Activated CD4-positive, alpha-beta T cell treated with anti-CD3 and anti-CD28 coated beads for 4 hours (primary cell): ENCODE data around the gene ARFGAP1.
"Not testable (repeated sequence)": the region's sequence is repeated elsewhere in the genome, so short reads cannot be mapped to it uniquely, and the experiment has no call there.

ENCODE experiments used
- DNase-seq, 2 donors: peaks; one replicate each; pipeline ENCODE4 v3.0.0-alpha.2; 2020

Gene ARFGAP1

DNA sequence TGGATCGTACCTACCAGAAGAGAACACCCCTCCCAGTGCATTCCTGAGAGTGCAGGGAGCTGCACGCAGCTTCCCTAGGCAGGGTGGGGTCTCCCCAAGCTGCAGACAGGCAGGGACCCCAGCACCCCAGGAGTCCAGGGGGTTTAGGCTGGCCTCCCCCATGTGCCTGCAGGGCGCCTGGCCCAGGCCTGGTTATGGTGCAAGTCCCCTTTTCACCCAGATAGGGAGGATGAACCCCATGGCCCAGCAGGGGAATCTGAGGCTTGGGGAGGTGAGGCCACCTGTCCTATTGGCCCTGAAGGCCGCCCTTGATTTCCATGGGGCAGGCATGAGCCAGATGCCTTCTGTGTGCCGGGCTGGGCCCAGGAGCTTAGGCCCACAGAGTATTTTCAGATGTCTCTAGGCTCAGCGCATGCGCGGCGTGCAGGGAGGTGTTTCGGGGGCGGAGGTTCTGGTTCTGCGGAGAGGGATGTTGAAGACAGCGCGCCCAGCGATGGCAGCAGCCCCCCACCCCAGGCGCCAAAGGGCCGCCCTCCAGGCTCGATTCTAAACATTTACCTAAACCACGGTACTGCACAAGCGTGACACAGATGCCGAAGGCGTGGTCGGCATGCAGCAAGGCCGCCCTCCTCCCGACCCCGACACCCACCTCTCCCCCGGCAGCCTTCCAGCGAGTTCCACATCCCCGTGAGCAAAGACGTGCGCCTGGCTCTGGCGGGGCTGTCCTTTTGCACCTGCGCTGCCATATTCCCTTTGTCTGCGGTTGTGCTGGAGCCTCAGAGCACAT lies 49.7 kb downstream of the ARFGAP1 start:
- DNase-seq, result no peak

DNA sequence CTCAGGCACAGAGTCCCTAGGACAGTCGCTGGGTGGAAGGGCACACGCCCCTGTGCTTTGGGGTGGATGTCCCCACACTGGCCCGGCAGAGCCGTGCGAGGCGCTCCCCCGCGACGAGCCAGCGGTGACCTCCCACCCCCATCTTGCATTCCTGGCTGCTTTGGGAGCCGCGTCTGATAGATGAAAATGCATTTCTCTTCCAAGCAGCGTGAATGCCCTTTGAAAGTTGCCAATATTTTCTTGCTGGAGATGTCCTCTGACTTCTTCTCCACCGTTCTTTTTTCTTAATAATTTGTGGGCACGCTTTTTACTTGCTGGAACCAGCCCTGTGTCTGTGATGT lies 50.3 kb downstream of the ARFGAP1 start:
- DNase-seq, result no peak

DNA sequence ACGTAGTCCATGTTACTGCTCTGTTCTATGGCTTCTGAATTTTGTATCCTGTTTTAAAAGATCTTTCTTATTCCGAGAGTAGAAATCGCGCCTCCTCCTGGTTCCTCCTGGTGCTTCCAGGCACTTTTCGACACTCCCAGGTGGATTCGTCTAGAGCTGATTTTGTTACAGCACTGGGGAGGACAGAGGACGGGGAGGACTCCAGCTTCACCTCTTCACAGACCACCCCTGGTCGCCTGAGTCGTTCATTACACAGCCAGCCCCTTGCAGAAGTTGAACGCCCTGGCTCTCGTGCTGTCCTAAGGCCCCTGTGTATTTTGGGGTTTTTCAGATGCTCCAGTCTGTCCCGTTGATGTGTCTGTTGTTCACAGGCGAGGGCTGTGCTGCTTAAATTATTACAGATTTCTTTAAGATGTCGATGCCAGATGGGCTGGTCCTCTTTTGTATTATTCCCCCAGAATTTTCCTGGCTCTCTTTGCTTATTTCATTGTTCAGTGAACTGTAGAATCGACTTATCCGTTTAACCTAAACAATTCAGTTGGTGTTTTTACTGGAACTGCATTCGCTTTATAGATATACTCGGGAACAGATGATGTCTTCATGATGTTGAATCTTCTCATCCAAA lies 50.9 kb downstream of the ARFGAP1 start:
- no peak for DNase-seq

GRCh38 chr20:63325021-63325471 lies 52.4 kb downstream of the ARFGAP1 start:
- DNase-seq, result no peak

DNA sequence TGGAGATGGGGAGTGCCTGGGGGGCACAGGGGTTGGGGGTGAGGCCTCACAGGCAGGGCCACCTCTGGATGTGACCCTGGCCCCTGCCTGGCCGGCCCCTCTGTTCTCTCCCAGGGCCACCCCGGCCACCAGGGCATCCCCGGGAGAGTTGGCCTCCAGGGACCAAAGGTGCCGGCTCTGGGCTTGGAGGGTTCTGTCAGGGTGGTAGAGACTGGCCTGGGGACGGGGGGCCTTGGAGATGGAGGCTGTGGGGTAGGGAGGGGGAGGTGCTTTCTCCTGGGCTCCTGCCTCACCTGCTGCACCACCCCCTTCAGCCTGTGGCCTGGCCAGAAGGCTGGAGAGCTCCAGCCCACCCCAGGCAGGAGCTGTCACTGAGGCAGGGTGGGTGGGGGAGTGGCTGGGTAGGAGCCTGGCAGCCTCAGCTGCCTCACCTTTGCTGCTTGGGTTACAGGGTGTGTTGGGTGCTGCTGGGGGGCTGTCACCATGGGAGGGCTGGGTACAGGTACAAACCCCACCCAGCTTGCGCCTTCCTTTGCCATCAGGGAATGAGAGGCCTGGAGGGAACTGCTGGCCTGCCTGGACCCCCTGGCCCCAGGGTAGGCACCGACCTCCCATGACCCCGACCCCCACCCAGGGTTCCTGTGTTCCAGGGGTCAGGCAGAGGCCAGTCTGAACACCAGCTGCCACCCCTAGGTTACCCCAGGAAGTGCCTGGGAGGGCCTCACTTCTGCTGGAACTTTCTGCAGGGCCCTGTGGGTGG lies 53.1 kb downstream of the ARFGAP1 start:
- no peak for DNase-seq

DNA sequence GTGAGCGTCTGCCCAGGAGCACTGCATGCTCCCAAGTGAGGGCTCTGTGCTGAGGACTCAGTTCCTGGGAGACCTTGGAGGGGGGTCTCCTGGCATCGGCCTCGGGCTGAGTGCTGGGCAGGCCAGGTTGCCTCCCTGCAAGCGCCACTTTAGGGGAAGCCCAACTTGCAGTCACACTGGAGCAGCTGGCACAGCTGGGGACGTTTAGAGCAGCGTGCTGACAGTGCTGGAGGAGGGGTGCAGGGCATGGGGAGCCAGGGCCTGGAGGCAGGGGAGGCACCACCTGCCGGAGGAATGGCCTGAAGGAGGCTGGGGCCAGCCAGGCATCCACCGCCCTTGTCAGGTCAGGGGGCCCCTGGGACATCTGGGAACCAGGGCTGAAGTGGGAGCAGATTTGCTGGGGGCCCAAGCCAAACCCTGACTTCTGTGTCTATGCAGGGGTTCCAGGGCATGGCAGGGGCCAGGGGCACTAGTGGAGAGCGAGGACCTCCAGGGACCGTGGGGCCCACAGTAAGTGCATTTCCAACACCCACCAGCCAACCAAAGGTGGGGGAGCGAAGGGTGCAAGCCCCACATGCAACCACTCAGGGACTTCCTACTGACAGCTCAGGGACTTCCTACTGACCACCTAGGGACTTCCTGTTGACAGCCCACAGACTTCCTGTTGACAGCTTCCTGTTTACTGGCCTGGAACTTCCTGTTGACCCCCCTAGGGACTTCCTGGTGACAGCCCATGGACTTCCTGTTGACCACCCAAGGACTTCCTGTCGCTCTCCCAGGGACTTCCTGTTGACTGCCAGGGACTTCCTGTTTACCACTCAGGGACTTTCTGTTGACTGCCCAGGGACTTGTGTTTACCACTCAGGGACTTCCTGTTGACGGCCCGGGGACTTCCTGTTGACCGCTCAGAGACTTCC lies 54.0 kb downstream of the ARFGAP1 start:
- no peak for DNase-seq

DNA sequence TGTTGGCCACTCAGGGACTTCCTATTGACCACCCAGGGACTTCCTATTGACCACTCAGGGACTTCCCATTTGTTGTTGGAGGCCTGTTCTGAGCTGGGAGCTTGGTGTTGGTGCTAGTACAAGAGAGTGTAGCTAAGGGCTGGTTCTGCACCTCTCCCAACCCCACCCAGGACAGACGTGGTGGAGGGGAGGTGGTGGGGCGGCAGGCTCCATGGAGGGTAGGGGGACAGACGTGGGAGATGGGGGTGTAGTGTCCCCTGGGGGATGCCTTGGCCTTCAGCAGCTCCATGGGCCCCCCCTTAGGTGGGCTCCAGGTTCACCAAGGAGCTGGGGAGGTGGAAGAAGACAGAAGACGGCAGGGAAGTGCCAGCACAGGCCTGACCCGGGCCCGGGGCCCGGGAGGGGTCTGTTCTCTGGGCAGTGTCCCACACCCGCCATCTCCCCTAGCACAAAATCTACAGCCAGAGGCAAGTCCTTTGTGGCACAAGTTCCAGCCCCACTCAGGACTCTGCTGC lies 54.7 kb downstream of the ARFGAP1 start:
- DNase-seq, result no peak

DNA sequence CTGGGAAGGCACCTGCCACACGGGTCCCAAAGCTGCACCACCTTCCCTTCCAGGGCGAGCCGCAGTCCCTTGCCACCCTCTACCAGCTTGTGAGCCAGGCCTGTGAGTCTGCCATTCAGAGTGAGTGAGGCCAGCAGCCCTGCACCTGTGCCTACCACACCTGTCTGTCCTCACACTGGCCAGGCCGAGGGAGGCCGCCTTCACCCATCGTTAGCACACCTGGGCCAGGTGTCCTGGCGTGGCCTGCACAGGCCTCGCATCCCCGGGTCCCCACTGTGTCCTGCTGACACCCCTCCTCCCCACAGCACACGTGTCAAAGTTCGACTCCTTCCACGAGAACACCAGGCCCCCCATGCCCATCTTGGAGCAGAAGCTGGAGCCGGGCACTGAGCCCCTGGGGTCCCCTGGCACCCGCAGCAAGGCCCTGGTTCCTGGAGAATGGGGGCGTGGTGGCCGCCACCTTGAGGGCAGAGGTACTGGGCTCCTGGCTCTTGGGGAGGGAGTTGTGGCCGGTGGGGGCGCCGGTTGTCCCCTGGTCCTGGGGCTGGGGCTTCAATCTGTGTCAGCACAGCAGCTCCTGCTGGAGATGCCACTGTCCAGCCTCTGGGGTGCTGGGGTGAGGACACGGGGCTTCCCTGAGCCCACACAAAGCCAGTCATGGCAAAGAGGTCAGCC lies 55.5 kb downstream of the ARFGAP1 start:
- no peak for DNase-seq

DNA sequence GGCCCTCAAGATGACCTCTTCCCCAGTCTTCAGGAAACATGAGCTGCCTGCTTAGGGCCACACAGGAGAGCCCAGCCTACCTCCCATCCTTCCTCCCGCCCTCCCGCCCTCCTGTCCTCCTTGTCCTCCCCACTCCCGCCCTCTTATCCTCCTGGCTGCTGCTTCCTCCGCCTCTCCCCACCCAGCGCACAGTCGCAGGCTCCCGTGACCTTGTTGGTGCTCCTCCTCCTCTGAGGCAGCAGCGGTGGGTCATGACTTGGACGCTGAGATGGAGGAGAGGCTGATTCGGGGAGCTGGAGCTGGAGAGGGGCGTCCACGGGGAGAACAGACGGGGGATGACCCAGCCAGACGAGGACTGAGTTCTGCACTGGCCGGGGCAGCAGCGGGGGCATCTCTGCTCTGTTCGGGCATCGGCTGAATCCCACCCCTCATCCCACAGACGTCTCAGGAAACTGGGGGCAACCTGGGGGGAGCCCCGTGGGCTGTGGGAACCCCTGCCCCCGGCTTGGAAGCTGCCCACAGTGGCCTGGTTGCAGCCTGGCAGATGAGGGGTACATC lies 56.2 kb downstream of the ARFGAP1 start:
- DNase-seq, result no peak

- DNase-seq, result no peak
Observed at GRCh38 chr20:63329331-63330083, 56.9 kb downstream of the ARFGAP1 start.

DNA sequence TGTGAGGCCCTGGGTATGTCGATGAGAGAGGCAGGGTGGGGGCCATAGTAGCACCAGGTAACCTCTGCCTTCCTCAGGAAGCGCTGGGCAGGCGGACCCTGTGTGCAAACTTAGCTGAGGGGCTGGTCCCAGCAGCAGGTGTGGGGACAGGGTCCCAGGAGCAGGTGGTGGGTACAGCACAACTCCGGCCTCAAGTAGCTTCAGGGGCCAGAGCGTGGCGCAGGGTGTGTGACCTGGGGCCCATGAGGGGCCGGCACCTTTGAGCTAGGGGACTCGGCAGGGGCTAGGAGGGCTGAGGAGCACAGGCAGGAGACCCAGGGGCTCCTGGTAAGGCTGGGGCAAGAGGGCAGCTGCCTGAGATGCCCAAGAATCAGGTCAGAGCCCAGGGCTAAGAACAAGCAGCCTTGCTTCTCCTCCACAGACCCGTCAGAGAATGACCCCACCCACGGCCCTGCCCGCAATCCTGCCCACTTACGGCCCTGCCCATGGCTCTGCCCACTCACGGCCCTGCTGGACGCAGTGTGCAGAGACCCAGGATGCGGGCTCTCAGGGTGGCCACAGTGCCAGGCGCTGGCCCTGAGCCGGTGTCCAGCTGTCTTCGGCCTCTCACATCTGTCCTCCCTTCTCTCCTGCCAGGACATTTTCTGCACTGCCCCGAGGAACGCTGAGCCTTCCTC lies 57.6 kb downstream of the ARFGAP1 start:
- DNase-seq, result no peak

GRCh38 chr20:63330940-63331339 lies 58.3 kb downstream of the ARFGAP1 start:
- no peak for DNase-seq

DNA sequence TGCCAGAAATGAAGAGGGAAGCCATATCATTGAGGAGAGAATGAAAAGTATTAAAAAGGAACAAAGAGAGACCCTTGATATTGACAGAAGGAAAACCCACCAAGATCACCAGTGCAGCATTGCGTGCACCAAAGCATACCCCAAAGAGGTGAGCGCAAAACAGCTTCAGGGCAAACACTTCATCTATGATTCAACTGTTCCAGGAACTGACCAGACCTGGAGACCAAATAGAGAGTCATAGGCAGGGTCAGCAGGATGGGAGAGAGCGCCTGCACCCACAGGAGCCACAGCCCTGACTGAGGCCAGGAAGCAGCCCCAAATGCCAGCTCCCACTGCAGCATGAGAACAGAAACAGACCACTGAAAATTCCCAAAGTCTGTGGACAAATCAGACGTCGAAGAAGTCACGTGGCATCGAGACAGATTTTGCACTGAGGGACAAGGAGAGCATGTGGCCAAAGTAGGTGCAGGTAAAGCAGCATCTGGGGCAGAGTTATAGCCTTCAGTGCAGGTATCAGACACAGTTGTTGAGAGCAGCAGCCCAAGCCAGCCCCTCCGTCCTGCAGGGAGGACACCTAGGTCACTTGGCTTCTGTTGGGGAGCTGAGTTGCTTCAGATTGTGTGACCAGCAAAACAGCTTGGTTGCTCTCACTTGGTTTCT lies 59.3 kb downstream of the ARFGAP1 start:
- no peak for DNase-seq

DNA sequence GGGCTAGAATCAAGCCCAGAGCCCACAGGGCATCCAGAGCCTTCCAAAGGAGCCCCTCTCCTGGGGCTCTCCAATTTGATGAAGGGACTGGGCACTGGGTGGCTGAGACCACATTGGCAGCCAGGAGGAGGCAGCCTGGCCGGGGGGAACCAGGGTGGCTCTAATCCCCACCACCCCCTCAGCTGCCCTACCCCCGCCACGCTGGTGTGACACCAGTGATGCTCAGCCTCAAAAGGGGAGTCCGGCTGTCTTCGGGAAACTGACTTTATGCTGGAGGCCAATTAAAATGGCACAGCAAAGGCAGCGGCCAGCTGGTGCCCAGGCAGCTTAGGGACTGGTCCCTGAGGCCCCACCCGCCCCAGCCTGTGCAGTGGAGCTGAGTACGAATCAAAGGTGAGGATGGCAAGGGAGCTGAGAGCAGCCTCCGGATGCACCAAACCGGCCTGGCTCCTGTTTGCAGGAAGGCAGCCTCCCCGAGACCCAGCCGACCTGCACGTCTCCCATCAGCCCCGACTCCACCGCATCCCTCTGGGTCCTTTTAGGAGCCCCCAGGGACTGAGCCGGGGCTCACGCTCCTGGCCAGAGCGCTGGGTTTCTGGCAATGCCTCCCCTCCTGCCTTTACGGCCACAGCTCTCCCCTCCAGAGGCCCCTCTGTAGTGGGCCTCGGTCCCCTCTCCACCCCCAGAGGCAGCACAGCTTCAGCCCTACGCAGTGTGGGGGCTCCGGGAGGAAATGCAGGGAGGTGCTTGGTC lies 60.1 kb downstream of the ARFGAP1 start:
- DNase-seq, result no peak

DNA sequence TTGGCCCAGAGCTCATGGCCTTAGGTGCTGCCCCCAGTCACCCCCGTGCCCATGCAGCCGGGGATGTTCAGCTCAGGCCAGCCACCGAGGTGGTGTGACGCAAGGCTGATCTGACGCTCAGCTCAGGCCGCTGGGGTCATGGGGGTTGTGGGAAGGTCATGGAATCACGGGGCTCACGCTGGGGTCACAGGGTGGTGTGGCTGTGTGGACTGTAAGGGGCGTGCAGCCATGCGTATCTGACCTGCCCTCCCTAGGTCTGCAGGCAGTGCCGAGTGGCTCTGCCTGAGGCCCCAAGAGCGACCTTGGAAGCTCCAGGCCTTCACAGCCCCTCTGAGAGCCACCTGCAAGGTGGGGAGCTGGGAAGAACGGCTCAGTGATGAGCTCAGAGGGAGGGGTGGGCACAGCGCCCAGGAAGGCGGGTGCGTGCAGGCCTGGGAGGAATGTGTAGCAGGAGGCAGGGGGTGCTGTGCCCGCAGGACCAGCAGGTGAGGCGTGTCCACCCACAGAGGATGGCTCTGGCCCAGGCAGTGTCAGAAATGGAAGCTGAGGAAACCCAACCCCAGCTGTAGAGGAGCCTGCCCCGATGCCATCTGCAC lies 60.7 kb downstream of the ARFGAP1 start:
- no peak for DNase-seq

DNA sequence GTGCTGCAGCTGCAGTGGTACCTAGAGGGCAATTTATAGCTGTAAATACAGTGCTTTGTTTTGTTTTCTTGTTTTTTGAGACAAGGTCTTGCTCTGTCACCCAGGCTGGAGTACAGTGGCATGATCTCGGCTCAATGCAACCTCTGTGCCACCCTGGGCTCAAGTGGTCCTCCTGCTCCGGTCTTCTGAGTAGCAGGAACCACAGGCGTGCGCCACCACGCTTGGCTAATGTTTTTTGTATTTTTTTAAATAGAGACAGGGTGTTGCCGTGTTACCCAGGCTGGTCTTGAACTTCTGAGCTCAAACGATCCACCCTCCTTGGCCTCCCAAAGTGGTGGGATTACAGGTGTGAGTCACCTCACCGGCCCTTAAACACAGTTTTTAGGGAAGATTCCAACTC lies 61.7 kb downstream of the ARFGAP1 start:
- no peak for DNase-seq

DNA sequence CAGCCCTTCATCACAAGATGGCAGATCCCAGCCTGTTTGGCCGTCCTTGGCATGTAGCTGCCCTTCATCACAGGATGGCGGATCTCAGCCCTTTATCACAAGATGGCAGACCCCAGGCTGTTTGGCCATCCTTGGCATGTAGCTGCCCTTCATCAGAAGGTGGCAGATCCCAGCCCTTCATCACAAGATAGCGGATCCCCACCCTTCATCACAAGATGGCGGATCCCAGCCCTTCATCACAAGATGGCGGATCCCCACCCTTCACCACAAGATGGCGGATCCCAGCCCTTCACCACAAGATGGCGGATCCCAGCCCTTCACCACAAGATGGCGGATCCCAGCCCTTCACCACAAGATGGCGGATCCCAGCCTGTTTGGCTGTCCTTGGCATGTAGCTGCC lies 62.4 kb downstream of the ARFGAP1 start:
- DNase-seq, result not testable (repeated sequence)

DNA sequence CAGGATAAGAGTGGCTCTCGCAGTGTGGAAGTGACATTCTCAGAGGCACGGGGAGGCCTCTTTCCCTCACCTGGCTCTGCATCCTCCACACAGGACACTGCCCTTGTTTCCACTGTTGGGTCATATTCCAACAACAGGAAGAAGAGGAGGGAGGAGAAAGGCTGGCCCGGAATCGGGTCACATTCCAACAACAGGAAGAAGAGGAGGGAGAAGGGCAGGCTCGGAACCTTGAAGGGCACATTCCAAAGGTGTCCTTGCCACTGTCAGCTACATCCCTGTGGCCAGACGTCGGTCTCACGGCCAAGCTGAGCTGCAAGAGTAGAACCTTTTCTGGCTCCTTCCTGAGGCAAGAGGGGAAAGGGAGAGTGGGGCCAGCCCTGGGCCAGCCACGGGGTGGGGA lies 63.1 kb downstream of the ARFGAP1 start:
- no peak for DNase-seq
